GM12891 (cell line): ENCODE data around the gene C19orf33.

Experiments used
- PAX5 ChIP-seq: IDR thresholded peaks from 2 replicates; pipeline ENCODE4 v1.6.1; 2011; ENCODE audit warnings: low read length, moderate library complexity, mild to moderate bottlenecking; ENCODE audit not compliant: insufficient read depth, severe bottlenecking
- POLR2A ChIP-seq: IDR thresholded peaks from 2 replicates; pipeline ENCODE4 v1.6.1; 2011; ENCODE audit warnings: low read depth, low read length, control low read depth
- POLR2AphosphoS5 ChIP-seq: IDR thresholded peaks from 2 replicates; pipeline ENCODE4 v1.6.1; 2011; ENCODE audit warnings: low read depth, low read length, control low read depth
- SPI1 ChIP-seq: IDR thresholded peaks from 2 replicates; pipeline ENCODE4 v1.6.1; 2011; ENCODE audit warnings: low read depth, low read length, control low read depth
- TAF1 ChIP-seq: IDR thresholded peaks from 2 replicates; pipeline ENCODE4 v1.6.1; 2011; ENCODE audit warnings: low read depth, low read length, control low read depth

DNA sequence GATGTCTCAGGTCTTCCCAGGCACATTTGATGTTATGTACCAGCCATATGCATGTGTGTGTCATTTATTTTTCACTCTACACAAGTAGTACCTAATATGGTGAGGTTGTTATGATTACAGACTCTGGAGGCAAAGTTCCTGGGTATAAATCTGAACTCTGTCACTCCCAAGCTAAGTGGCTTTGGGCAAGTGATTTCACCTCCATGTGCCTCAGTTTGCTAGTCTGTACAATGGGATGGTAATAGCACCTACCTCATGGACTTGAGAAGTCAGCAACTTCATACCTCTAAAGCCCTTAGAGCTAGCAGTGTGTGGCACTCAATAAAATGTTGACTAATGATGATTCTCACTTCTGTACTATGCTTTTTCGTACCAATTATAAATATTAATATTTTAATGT is 27.7 kb downstream of the C19orf33 start:
- TF ChIP-seq PAX5: no peak
- TF ChIP-seq POLR2AphosphoS5: no peak
- no peak for TF ChIP-seq POLR2A
- TF ChIP-seq TAF1: no peak
- TF ChIP-seq SPI1: no peak
